Activated CD8-positive, alpha-beta T cell treated with anti-CD3 and anti-CD28 coated beads for 36 hours (primary cell): Measurements from ENCODE around the gene SF3B6. TPM values are rescaled to one million over a fixed set of nuclear protein-coding genes. Genes with fewer than 3 reads are reported as not detected.

Source experiments
- ATAC-seq: fragments of 200-7000 bp; cut with Tn5 transposase; one replicate; pipeline ENCODE4 v1.10.0; 2021; ENCODE audit warnings: mild to moderate bottlenecking, moderate library complexity
- CTCF ChIA-PET: fragments of 350-600 bp; sonication (Branson Sonifier 250); formaldehyde crosslinking; loops from one replicate; lab custom pipeline; 2021; ENCODE audit warnings: antibody characterized with exemption; lab: Charles Lee
- POLR2A ChIA-PET: fragments of 350-600 bp; sonication (Branson Sonifier 250); formaldehyde crosslinking; loops from one replicate; lab custom pipeline; 2021; ENCODE audit warnings: antibody characterized with exemption; lab: Charles Lee
- DNase-seq: peaks from one replicate; pipeline ENCODE4 v3.0.0-alpha.2; 2020
- H3K27ac Mint-ChIP-seq: one replicate; pipeline ENCODE4 v1.8.0; 2021; ENCODE audit warnings: mild to moderate bottlenecking, mixed read lengths
- H3K27me3 Mint-ChIP-seq: one replicate; pipeline ENCODE4 v1.8.0; 2021; ENCODE audit warnings: mixed read lengths
- H3K36me3 Mint-ChIP-seq: one replicate; pipeline ENCODE4 v1.8.0; 2021; ENCODE audit warnings: low read depth, mixed read lengths
- H3K4me1 Mint-ChIP-seq: one replicate; pipeline ENCODE4 v1.8.0; 2021; ENCODE audit warnings: low read depth, mixed read lengths
- H3K4me3 Mint-ChIP-seq: one replicate; pipeline ENCODE4 v1.8.0; 2021; ENCODE audit warnings: mild to moderate bottlenecking, moderate library complexity, mixed read lengths
- H3K9me3 Mint-ChIP-seq: one replicate; pipeline ENCODE4 v1.8.0; 2021; ENCODE audit warnings: mixed read lengths
- CTCF ChIP-seq: fragments of 200-600 bp; IDR thresholded peaks from one replicate; pipeline ENCODE4 v1.8.0; 2022; ENCODE audit warnings: antibody characterized with exemption, mild to moderate bottlenecking
- intact Hi-C: fragments of 100-400 bp; cut with micrococcal nuclease; formaldehyde crosslinking; loops from one replicate; pipeline ENCODE4 v1.10.0; 2022
- total RNA-seq, 2 experiments: library from RNA; stranded (reverse); gene quantifications; one replicate each; pipeline ENCODE4 v1.2.3, GENCODE V29; 2021

SF3B6 gene
- total RNA-seq, 2 experiments from 2014 or later, result 141 to 144 TPM

GRCh38 chr2:24072259-24072658 is 3.9 kb downstream of the SF3B6 start:
- peaks cover 30% of the 10 kb centered on the region for H3K4me1 Mint-ChIP-seq
- no peaks in the 10 kb centered on the region for H3K27me3 Mint-ChIP-seq
- POLR2A ChIA-PET, result no interaction called here
- peak overlapping the region; percentile 7 for H3K27ac Mint-ChIP-seq
- no peak for DNase-seq
- no peak for ATAC-seq
- CTCF ChIA-PET, result interaction anchor here (1.1 to 3.8 kb wide), 2 partner anchors 12 to 17 kb away, joined by 4 to 21 read pairs; partner anchors contain the start of gene TP53I3
- H3K9me3 Mint-ChIP-seq, result no peaks in the 10 kb centered on the region
- no peak overlapping the region for H3K4me3 Mint-ChIP-seq
- no peak for TF ChIP-seq CTCF
- intact Hi-C loops, result no loop called here
- peaks cover 24% of the 10 kb centered on the region for H3K36me3 Mint-ChIP-seq

DNA sequence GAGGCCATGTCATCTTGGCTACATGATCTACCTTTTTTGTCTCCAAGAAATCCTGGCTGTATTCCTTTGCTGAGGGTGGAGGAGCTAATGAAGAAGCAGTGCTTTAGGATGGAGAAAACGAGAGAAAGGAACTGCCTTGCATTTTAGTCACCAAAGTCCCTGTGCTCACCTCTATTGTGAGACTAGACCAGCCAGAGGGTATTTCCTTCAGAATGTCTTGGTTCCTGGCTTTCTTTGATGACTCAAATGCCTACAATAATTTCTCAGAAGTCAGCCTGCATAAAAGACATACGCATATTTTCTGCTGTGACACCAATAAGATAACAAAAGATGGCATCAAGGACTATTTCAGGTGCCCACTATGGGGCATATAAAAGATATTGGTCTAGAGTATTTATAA is 10.8 kb downstream of the SF3B6 start:
- DNase-seq (no peak), ATAC-seq (peak; percentile 37)
- Mint-ChIP-seq H3K27me3 (no peaks in the 10 kb centered on the region), H3K36me3 (peaks cover 7% of the 10 kb centered on the region), H3K4me1 (peaks cover 7% of the 10 kb centered on the region), H3K4me3 (no peak overlapping the region), H3K9me3 (no peaks in the 10 kb centered on the region), H3K27ac (no peak overlapping the region)
- POLR2A ChIA-PET, result interaction anchor here (1.5 to 2.9 kb wide), 2 partner anchors 11 to 18 kb away, joined by 4 to 11 read pairs; partner anchors contain the start of genes SF3B6 and WDCP
- TF ChIP-seq CTCF, result no peak
- intact Hi-C loops, result no loop called here
- CTCF ChIA-PET, result interaction anchor here (0.7 to 2.6 kb wide), 4 partner anchors 8 to 240 kb away, joined by 3 to 8 read pairs (median 4); partner anchors contain the start of gene TP53I3

DNA sequence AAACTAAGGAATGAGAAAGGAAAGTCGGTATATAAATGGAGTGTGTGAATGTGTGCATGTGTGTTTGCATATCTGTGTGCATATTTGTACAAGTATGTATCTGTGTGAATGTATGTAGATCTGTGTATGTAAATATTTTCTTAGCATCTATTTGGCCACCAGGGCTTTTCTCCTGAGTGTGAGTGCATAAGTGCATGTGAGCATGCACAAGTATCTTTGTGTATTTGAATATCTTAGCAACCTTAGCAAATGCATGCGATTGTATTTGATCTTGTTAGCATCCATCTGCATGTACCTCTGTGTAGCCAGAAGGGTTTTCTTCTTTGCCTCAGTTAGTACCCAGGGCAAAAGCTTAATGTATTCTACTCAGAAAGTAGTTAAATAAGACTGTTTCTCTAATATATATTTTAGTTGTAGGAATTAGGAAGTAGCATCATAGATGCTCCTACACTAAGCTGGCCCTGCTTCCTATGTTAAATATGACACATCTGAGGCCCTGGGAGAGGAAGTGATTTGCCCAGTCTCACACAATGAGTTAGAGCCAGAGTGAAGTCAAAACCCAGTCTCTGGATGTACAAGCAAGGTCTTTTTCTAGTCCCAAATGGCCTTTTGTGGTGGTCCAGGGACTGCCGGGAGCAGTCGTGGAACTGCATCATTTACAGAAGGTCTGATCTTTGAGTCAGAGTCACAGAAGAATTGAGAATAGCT is 17.4 kb downstream of the SF3B6 start:
- Mint-ChIP-seq H3K4me1 (no peaks in the 10 kb centered on the region), H3K27ac (no peak overlapping the region), H3K4me3 (no peak overlapping the region), H3K36me3 (no peaks in the 10 kb centered on the region), H3K27me3 (no peaks in the 10 kb centered on the region), H3K9me3 (no peaks in the 10 kb centered on the region)
- no peak for TF ChIP-seq CTCF
- intact Hi-C loops, result no loop called here
- POLR2A ChIA-PET, result no interaction called here
- DNase-seq (no peak), ATAC-seq (no peak)
- CTCF ChIA-PET, result no interaction called here

DNA sequence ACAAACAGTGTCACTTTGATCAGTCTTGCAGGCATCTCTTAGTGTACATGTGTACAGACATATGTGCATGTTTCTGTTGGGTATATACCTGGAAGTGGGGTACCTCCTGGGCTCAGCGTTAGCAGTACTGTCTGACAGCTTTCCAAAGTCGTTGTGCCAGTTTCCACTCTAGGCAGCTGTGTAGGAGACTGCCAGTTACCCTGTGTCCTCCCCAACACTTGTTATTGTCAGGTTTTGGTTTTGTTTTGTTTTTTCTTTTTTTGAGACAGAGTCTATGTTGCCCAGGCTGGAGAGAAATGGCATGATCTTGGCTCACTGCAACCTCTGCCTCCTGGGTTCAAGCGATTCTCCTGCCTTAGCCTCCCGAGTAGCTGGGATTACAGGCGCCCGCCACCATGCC is 20.4 kb downstream of the SF3B6 start:
- CTCF ChIA-PET, result interaction anchor here (1.7 kb wide), 1 partner anchor 17 kb away, joined by 4 read pairs; no protein-coding TSS in a partner anchor
- ATAC-seq (no peak), DNase-seq (no peak)
- H3K36me3 Mint-ChIP-seq, result no peaks in the 10 kb centered on the region
- peaks cover 1% of the 10 kb centered on the region for H3K27me3 Mint-ChIP-seq
- H3K4me3 Mint-ChIP-seq, result no peak overlapping the region
- intact Hi-C loops, result no loop called here
- H3K9me3 Mint-ChIP-seq, result no peaks in the 10 kb centered on the region
- H3K27ac Mint-ChIP-seq, result no peak overlapping the region
- POLR2A ChIA-PET, result no interaction called here
- no peaks in the 10 kb centered on the region for H3K4me1 Mint-ChIP-seq
- TF ChIP-seq CTCF, result no peak

DNA sequence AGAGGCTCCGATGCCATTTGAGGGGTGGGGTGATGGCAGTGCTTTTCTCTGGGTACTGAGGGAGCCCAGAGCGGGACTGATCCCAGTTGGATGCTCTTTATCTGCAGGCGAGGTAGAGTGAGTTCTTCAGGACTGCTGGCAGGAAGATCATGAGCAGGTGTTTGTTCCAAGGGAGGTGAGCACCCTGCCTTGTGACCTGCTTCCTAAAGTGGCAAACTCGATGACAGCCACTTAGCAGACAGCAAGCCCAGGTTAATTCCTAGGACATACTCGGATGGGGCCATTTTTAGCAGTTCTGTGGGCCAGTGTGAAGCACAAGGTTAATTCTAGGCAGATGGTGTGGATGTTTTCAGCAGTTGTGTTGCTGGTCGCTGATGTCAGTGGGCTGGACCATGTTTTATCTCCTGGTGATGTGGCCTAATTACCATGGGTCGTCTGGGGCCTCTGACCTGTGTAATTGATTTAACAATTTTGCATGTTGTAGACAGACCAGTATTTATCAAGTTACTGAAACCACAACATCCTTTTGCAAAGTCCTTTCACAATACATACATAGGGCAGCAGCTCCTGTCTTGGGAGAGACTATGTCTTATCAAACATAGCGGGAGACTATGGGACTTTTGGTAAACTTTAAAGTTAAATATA is 21.6 kb downstream of the SF3B6 start:
- DNase-seq (no peak), ATAC-seq (no peak)
- H3K27me3 Mint-ChIP-seq, result peaks cover 1% of the 10 kb centered on the region
- no peak overlapping the region for H3K27ac Mint-ChIP-seq
- H3K36me3 Mint-ChIP-seq, result no peaks in the 10 kb centered on the region
- CTCF ChIA-PET, result interaction anchor here (0.8 to 1.7 kb wide), 2 partner anchors 18 to 230 kb away, joined by 3 to 4 read pairs; no protein-coding TSS in a partner anchor
- intact Hi-C loops, result no loop called here
- no peak for TF ChIP-seq CTCF
- H3K9me3 Mint-ChIP-seq, result no peaks in the 10 kb centered on the region
- H3K4me1 Mint-ChIP-seq, result no peaks in the 10 kb centered on the region
- POLR2A ChIA-PET, result no interaction called here
- no peak overlapping the region for H3K4me3 Mint-ChIP-seq
